ENCODE measurements around the gene WDR64.

The WDR64 gene

DNA sequence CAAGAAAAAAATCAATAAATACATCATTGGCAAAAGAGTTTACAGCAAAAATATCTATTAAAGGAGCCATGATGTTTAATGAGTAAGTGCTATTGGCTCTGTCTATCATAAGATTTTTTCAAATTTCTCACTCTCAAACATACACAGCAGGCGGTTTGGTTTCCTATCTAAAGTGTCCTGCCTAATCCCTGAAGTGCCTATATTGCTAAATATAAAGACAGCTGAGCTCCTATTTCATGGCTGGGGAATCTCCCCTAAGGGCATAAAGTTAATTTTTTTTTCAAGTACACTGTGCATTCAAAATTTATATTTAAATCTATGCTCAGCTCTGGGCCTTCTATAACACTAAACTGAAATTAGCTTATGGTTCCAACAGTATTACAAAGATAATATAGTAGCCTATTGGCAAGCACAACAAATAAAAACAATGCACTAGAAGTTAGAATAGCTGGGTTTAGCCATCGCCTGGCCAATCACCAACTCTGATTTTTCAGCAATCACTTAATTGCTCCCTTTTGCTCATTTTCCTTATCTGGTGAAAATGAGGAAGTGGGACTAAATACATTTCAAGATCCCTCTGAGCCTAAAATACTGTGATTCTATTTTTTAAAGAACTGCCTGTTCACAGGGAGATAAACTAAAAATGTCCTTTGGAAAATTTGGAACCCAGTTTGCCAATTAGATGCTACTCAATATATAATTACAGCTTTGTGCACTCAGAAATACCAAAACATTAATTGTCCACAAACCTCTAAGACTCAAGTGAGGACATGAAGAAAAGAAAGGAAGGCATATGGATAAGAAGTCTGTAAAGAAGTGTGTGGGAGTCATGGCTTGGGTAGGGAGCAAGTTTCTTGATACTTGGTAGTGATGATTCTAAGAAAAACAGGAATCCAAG lies 62.5 kb downstream of the WDR64 start:
- no peak for TF ChIP-seq CTCF (IDR thresholded peaks at IDR 0.05)

DNA sequence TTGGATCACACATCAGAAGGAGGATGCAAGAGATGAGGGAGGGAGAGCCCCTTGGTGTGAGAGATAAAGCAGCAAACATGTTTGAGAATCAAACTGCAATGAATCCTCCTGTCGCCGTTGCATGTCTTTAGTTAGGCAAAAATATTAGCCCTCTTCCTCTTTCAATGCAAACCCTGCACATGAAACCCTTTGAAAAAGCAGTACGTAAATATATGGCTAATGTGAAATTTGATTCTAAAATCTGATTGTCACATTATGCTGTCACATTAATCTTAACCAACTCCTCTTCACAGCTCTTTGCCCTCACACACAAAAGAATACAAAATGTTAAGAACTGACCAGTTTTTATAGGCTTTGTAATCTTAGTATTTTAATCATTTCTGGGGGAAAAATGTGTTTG lies 63.4 kb downstream of the WDR64 start:
- TF ChIP-seq CTCF (IDR thresholded peaks at IDR 0.05), result no peak

- no peak for TF ChIP-seq CTCF (IDR thresholded peaks at IDR 0.05)
These were observed 63.9 kb downstream of the WDR64 start for GRCh38 chr1:241715956-241716355.

- TF ChIP-seq CTCF (IDR thresholded peaks at IDR 0.05), result no peak
These were observed 65.0 kb downstream of the WDR64 start for GRCh38 chr1:241716915-241717656.

- TF ChIP-seq CTCF (IDR thresholded peaks at IDR 0.05), result no peak
These were observed 65.9 kb downstream of the WDR64 start for GRCh38 chr1:241717975-241718374.

- no peak for TF ChIP-seq CTCF (IDR thresholded peaks at IDR 0.05)
These were observed 68.9 kb downstream of the WDR64 start for GRCh38 chr1:241721011-241721410.

DNA sequence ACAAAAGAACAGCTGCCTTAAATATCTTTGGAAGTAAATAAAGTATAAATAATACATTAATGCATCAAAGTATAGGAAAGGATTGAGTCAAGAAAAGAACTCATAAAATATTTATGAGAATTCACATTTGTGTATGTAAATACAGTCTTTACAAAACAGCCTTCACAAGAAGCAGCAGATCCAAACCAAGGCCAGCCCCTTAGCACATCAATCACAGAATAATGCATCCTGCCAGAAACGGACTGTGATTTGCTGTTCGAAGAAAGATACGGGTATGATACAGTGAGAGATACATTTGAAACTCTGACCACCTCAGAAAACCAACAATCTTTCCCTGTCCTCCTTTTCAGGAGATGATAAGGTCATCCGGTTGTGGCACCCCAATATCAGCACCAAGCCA lies 70.9 kb downstream of the WDR64 start:
- TF ChIP-seq CTCF (IDR thresholded peaks at IDR 0.05), result no peak
